Stimulated activated CD4-positive, alpha-beta T cell treated with anti-CD3 and anti-CD28 coated beads, Interleukin-4, amount 100 ng/mL, for 4 hours (primary cell): ENCODE measurements around the gene PIGP.
"Not testable (repeated sequence)": the region's sequence is repeated elsewhere in the genome, so short reads cannot be mapped to it uniquely, and the experiment has no call there.

ENCODE experiments used
- DNase-seq, 2 experiments: peaks; one replicate each; pipeline ENCODE4 v3.0.0-alpha.2; 2020

Gene PIGP

GRCh38 chr21:37041706-37042271 lies 31.1 kb downstream of the PIGP start:
- no peak for DNase-seq

GRCh38 chr21:37040212-37040611 lies 32.7 kb downstream of the PIGP start:
- DNase-seq, result no peak

DNA sequence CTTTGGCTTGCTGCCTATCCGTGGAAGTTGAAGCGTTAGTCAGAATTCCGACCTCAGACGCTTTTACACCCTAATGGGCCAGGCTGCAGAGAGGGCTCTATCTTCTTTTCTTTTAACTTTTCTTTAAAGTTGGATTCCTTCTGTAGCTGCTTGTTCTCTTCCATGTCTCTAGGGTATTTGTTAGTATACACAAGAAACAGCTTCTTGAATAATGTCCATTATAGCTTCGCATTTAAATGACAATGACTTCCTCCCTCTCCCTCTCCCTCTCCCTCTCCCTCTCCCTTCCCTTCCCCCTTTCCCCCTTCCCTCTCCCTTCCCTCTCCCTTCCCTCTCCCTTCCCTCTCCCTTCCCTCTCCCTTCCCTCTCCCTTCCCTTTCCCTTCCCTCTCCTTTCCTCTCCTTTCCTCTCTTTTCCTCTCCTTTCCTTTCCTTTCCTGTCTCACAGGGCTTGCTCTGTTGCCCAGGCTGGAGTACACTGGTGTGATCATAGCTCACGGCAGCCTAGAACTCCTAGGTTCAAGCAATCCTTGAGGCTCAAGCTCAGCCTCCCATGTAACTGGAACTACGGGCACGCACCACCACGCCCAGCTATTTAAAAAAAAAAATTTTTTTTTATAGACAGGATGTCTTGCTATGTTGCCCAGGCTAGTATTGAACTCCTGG lies 33.3 kb downstream of the PIGP start:
- DNase-seq, result no peak

- DNase-seq, result no peak
Measured at GRCh38 chr21:37036177-37036576, 36.7 kb downstream of the PIGP start.

- DNase-seq, result not testable (repeated sequence)
Measured at GRCh38 chr21:37034394-37034793, 38.5 kb downstream of the PIGP start.

GRCh38 chr21:37032877-37033471 lies 39.9 kb downstream of the PIGP start:
- DNase-seq, result no peak

- no peak for DNase-seq
Measured at GRCh38 chr21:37032293-37032692, 40.6 kb downstream of the PIGP start.

GRCh38 chr21:37030864-37031263 lies 42.0 kb downstream of the PIGP start:
- no peak for DNase-seq

GRCh38 chr21:37028570-37028969 lies 44.3 kb downstream of the PIGP start:
- no peak for DNase-seq

DNA sequence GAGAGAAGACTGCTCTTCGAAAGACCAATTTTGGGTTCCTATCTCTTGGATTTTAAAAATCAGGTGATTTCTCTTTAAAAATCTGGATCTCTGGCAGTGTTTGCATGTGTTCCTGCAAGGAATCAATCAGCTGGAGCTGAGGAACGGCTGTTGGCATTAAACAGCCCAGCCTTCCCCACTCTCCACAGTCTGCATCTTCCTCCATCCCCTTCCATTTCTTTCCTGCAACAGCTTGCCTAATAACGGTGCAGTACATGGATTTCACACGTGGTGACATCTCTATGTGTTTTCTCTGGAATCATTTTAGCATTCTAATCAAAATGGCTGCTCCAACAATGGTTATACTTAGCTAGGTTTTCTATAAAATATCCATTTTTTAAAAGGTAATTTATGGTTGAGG lies 46.4 kb downstream of the PIGP start:
- DNase-seq, result no peak

- no peak for DNase-seq
Measured at GRCh38 chr21:37017951-37018679, 54.8 kb downstream of the PIGP start.
